HepG2 (cell line): ENCODE results near the gene RPS6KA5. TPM values are rescaled to one million over a fixed set of nuclear protein-coding genes. Genes with fewer than 3 reads are reported as not detected.
A peak's percentile ranks its signal among the peaks of the same experiment; 100 is the strongest.

Experiments used
- ASH2L ChIP-seq: fragments of 300-600, 200-600 bp; sonication (generic); IDR thresholded peaks from 2 replicates; pipeline ENCODE4 v1.7.0; 2017; ENCODE audit warnings: low read depth, mild to moderate bottlenecking, moderate library complexity, mixed read lengths, low read length; ENCODE audit not compliant: insufficient read length
- BCL3 ChIP-seq: sonication (generic); formaldehyde crosslinking; IDR thresholded peaks from 2 replicates; pipeline ENCODE4 v1.5.1; 2020; ENCODE audit warnings: mild to moderate bottlenecking, missing genetic modification reagents, moderate library complexity
- E2F1 ChIP-seq: sonication (generic); formaldehyde crosslinking; IDR thresholded peaks from 2 replicates; pipeline ENCODE4 v1.5.0; 2020; ENCODE audit warnings: missing genetic modification reagents
- E2F5 ChIP-seq: sonication (generic); formaldehyde crosslinking; conservative IDR thresholded peaks from 2 replicates; pipeline ENCODE4 v1.4.0; 2020; ENCODE audit warnings: missing genetic modification reagents
- FOXJ3 ChIP-seq: sonication (generic); formaldehyde crosslinking; IDR thresholded peaks from 2 replicates; pipeline ENCODE4 v1.4.0; 2020; ENCODE audit warnings: missing genetic modification reagents, mild to moderate bottlenecking, borderline replicate concordance
- HIVEP1 ChIP-seq: sonication (generic); formaldehyde crosslinking; IDR thresholded peaks from 2 replicates; pipeline ENCODE4 v1.4.0; 2020; ENCODE audit warnings: mild to moderate bottlenecking, missing genetic modification reagents
- HNF1A ChIP-seq, 2 experiments: sonication (generic) in 1 of 2; formaldehyde crosslinking in 1 of 2; IDR thresholded peaks; 2 replicates each; pipeline versions ENCODE4 v1.4.0 to v1.6.1; 2016 to 2020; ENCODE audit warnings: borderline replicate concordance in 1 of 2, low read depth in 1 of 2, mild to moderate bottlenecking in 1 of 2, missing genetic modification reagents in 1 of 2
- KLF6 ChIP-seq: IDR thresholded peaks from 2 replicates; pipeline ENCODE4 v1.8.0; 2016; ENCODE audit warnings: missing biosample characterization, missing genetic modification reagents
- NR2F2 ChIP-seq: IDR thresholded peaks from 2 replicates; pipeline ENCODE4 v1.6.1; 2012; ENCODE audit warnings: low read depth, inconsistent platforms, borderline replicate concordance
- RXRB ChIP-seq: IDR thresholded peaks from 2 replicates; pipeline ENCODE4 v1.6.1; 2016; ENCODE audit warnings: borderline replicate concordance, missing genetic modification reagents, missing compliant biosample characterization
- TERF1 ChIP-seq: sonication (generic); formaldehyde crosslinking; IDR thresholded peaks from 2 replicates; pipeline ENCODE4 v1.8.0; 2022; ENCODE audit warnings: mild to moderate bottlenecking, missing genetic modification reagents, moderate library complexity
- THYN1 ChIP-seq: sonication (generic); formaldehyde crosslinking; IDR thresholded peaks from 2 replicates; pipeline ENCODE4 v1.8.1; 2023; ENCODE audit warnings: low read depth, mild to moderate bottlenecking, moderate library complexity, missing genetic modification reagents, borderline replicate concordance
- ZBTB2 ChIP-seq: sonication (generic); formaldehyde crosslinking; IDR thresholded peaks from 2 replicates; pipeline ENCODE4 v1.8.0; 2022; ENCODE audit warnings: low read depth, missing genetic modification reagents
- ZFAT ChIP-seq: sonication (generic); formaldehyde crosslinking; conservative IDR thresholded peaks from 2 replicates; pipeline ENCODE4 v1.8.1; 2023; ENCODE audit warnings: missing genetic modification reagents, inconsistent platforms
- ZFP82 ChIP-seq: sonication (generic); formaldehyde crosslinking; IDR thresholded peaks from 2 replicates; pipeline ENCODE4 v1.5.1; 2020; ENCODE audit warnings: mild to moderate bottlenecking, missing genetic modification reagents, borderline replicate concordance
- ZFY ChIP-seq: sonication (generic); formaldehyde crosslinking; IDR thresholded peaks from 2 replicates; pipeline ENCODE4 v1.4.0; 2020; ENCODE audit warnings: missing genetic modification reagents
- ZNF230 ChIP-seq: sonication (generic); formaldehyde crosslinking; IDR thresholded peaks from 2 replicates; pipeline ENCODE4 v1.4.0; 2020; ENCODE audit warnings: mild to moderate bottlenecking, missing genetic modification reagents
- ZNF3 ChIP-seq: IDR thresholded peaks from 2 replicates; pipeline ENCODE4 v1.7.0; 2017; ENCODE audit warnings: inconsistent platforms
- polyA plus RNA-seq, 8 experiments: library from polyadenylated mRNA; depleted of rRNA in 3 of 8; stranded (reverse) in 7 of 8; unstranded in 1 of 8; fragments of >200 nt; fragmentation: Illumina TruSeq in 4 of 8; extraction: Trizol in 4 of 8; gene quantifications; 2 replicates each; pipeline versions ENCODE4 v1.2.1 to v1.2.3, GENCODE V29; 2011 to 2016; ENCODE audit warnings: low read depth in 4 of 8, missing spikeins in 1 of 8, mixed read lengths in 1 of 8; ENCODE audit not compliant: insufficient read depth in 1 of 8
- total RNA-seq, 5 experiments: library from RNA; depleted of rRNA; stranded (reverse); fragments of >200 nt; fragmentation: Illumina TruSeq; extraction: Trizol; gene quantifications; 2 replicates each; pipeline ENCODE4 v1.2.3, GENCODE V29; 2016; ENCODE audit warnings: low read depth in 1 of 5

Gene RPS6KA5
- total and polyA plus RNA-seq, 2 of the 13 experiments (the other 11 are each of a cell fraction or from before 2014, with no cell fraction given), result 0.50 to 0.58 TPM

GRCh38 chr14:91060351-91061055 lies at the start of gene RPS6KA5 (continued):
- TF ChIP-seq HNF1A (IDR thresholded peaks at IDR 0.05; ENCODE audit: low read depth) (no peak; the same call in 1 of the 2 replicates), HNF1A (CRISPR knock-in tag; IDR thresholded peaks at IDR 0.05; ENCODE audit: borderline replicate concordance) (0 out of 2 replicates have a peak, but pooled peaks have one; percentile 18), FOXJ3 (CRISPR knock-in tag) (peak; percentile 70), THYN1 (no peak), HIVEP1 (CRISPR knock-in tag) (no peak), KLF6 (CRISPR knock-in tag) (no peak), ZFP82 (CRISPR knock-in tag) (0 out of 2 replicates have a peak, but pooled peaks have one; percentile 38), BCL3 (CRISPR knock-in tag) (no peak; the same call in 1 of the 2 replicates), ZFAT (no peak), ZBTB2 (CRISPR knock-in tag) (no peak; the same call in 1 of the 2 replicates), ZNF230 (CRISPR knock-in tag) (no peak; the same call in 1 of the 2 replicates), TERF1 (no peak), ZNF3 (CRISPR knock-in tag) (no peak), ASH2L (peak; percentile 57), NR2F2 (no peak), RXRB (CRISPR knock-in tag) (peak; percentile 35; the same call in 1 of the 2 replicates), ZFY (CRISPR knock-in tag) (peak; percentile 34; the same call in 1 of the 2 replicates), E2F5 (CRISPR knock-in tag) (peak; percentile 86), E2F1 (peak; percentile 85)
